GM04504 (cell line): ENCODE measurements around the gene CSMD2.
"Not testable (repeated sequence)": the region's sequence is repeated elsewhere in the genome, so short reads cannot be mapped to it uniquely, and the experiment has no call there.

Experiments used
- DNase-seq: peaks from one replicate; pipeline ENCODE4 v3.0.0-alpha.2; 2012; ENCODE audit warnings: low read depth

CSMD2 gene

DNA sequence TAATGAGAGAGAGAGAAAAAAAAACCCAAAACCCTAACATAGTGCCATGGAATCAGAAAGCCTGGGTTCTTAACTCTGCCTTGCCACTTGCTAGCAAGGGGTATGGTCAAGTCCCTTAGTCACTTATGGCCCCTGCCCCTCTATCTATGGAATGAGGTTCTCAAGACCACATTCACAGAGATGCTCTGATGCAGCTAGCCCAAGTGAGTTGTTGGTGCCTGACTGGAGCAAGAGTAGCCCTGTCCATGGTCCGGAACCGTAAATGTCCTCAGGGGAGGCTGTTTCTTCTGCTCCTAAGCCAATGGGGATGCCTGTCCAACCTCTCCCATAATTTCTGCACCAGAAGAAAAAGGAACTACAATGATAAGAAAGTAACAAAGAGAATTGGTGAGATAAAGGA lies 56.8 kb downstream of the CSMD2 start:
- no peak for DNase-seq

DNA sequence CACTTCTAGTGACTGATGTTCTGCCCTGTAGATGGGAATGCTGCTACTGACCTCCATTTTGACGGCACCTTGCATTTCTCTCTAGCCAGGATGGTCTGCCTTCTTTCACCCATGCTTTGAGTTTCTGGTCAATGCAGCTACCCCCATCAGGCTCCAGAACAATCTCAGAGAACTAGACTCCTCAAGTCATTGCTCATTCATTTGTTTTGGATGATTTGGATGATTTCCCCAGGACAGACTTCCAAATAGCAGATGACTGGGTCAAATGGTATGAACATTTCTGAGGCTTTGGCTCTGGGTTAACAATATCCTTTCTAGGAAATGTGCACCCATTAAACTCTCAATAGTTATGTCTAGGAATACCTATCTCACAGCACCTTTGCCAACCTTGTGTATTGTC lies 63.9 kb downstream of the CSMD2 start:
- DNase-seq, result peak; percentile 22

DNA sequence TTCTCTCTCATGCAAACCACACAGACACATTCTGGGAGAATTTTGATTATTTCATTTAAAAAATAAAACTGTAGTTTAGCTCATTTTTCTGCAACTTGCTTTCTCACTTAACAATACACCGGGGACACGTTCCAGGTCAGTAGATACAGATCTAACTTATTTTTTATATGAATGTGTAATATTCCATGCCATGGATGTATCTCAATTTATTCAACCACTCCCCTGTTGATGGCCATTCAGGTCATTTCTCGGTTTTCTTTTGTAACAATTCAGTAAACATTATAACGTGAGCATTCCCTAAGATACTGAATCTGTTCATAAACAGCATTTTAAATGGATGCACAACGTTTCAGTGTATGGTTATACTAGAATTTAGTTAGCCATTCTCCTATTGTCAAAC lies 64.7 kb downstream of the CSMD2 start:
- no peak for DNase-seq

GRCh38 chr1:34092399-34092798 lies 72.6 kb downstream of the CSMD2 start:
- not testable (repeated sequence) for DNase-seq

- no peak for DNase-seq
Observed at GRCh38 chr1:34089731-34090130, 75.3 kb downstream of the CSMD2 start.

- DNase-seq, result no peak
Observed at GRCh38 chr1:34087986-34088385, 77.0 kb downstream of the CSMD2 start.

- no peak for DNase-seq
Observed at GRCh38 chr1:34086561-34086960, 78.5 kb downstream of the CSMD2 start.

DNA sequence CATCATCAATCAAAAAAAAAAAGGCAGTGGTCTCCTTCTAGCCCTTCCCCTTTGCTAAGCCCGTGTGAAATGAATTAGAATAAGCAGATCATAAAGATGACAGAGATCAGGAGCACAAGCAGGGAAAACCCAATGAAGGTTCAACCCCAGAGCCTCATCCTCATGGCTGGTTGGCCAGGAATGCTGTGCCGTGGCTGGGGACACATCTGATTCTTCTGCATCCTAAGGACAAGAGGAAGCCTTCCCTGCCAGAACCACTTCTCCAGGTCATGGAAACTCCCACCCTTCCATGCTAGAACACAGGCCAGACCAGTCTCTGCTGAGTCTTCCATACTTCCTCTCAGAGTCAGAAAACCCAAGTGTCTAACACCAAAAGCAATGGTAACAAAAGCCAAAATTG lies 81.1 kb downstream of the CSMD2 start:
- DNase-seq, result no peak

- not testable (repeated sequence) for DNase-seq
Observed at GRCh38 chr1:34082085-34082670, 82.9 kb downstream of the CSMD2 start.

DNA sequence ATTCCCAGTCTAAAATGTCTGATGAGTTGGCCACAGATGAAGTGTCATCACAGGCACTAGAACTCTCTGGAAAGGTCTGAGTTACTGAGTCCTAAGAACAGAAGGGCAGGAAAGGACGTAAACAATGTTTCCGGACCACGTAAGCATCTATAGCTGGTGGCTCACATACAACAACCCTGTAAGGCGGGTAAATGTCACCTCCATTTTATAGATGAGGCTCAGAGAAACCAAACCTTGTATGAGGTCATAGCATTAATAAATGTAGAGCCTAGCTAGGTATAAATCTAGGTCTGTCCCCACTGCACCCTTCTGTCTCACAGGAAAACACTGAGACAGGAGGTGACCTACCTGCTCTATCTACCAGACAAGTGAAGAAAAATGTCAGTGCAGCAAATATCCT lies 86.6 kb downstream of the CSMD2 start:
- no peak for DNase-seq

DNA sequence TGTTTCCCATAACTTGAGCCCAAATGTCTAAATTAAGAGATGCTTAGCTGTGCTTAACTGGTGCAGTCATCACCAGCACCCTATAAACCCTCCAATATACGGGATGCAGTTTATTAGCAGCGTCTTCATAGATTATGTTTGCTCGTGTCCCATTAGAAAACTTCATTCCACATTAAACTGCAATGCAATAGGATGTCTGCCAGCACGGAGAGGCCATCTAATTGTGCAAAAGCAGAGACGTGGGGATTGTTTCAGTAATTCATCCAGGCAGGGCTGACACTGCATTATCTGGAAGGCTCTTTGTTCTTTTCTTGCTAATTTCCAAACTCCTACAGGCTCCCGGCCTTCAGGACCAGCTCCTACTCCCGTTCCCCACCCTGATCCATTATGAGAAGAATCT lies 89.5 kb downstream of the CSMD2 start:
- no peak for DNase-seq

DNA sequence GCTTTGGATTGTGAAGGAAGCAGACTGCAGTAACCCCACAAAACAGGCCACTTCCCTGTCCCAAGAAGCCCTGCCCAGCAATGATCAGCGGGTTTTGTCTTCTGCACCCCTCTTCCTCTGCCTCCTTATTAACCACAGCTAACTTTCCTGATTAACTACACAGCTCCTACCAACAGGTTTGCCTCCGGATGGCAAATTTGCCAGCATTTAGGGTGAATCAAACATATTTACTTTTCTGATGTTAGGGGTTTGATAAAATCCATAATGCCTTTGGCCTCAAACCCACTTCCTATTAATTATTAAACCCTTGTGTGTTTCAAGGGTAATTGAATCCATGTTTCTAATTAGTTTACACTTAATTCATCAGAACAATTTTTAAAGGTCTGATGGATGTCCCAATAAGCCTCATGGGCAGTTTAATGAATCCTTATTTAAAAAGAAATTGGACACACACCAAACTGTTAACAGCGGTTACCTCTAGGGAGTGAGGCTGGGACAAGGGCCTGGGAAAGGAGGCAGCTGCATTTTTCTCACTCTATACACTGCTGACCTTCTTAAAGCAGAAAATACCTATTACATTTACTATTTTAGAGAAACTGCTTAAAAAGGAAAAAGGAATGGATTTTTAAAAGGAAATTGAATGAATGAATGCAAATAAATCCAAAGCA lies 91.9 kb downstream of the CSMD2 start:
- DNase-seq, result no peak

DNA sequence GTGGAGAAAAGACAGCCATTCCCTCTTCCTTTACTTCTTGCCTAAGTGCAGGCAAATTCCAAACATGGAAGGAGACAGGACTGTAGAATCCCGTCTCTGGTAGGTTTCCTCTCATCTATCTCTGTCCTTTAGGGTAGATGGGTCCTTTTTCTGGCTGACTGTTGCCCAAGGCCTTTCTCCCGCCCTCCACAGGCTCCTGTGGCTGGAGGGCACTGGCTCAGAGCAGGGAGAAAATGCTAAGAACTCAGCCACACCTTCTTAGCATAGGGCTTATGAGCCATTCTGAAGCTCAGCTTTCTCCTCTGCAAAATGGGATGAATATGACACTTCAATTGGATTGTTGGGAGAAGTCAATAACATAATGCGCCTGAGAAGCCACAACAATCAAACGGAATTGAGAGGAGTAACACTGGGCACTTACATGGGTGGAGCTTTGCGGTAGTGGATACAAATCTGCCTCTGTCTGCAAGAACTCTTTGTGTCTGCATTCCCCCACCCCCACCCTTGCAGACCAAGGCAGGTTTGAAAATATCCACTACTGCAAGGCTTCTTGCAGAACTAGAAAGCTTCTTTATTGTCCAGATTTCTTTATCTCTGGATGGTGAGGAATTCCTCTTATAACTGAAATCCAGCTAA lies 94.7 kb downstream of the CSMD2 start:
- no peak for DNase-seq

DNA sequence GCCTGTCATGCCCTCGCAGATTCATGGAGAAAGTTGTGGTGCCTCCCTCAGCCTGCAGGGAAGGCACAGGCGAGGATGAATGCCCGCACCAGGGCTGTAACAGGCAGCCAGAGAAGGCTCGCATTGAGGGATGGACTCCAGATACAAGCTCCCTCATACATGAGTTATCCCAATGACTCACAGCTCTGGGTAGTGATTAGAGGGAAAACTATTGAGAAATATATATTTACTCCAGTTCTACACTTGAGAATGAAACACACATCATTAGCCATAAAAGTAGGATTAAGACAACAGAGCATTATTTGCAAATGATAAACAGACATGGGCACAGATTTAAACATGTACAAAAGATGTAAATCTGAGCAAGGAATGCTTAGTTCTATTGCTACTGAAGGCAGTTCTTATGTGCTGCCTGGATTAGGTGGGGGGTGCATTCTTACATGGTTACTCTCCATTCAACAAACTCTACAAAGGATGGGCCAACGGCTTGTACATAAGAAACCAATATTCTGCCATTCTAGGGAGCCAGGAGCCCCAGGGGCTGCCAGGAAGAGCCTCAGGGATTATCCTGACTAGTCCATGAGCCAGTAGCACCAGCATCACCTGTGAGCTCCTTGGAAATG lies 97.9 kb downstream of the CSMD2 start:
- DNase-seq, result peak; percentile 27

- DNase-seq, result no peak
Observed at GRCh38 chr1:34066166-34066565, 98.9 kb downstream of the CSMD2 start.

GRCh38 chr1:34065498-34065897 lies 99.5 kb downstream of the CSMD2 start:
- DNase-seq, result no peak

- DNase-seq, result no peak
Observed at GRCh38 chr1:34060901-34061415, 104.1 kb downstream of the CSMD2 start.

- no peak for DNase-seq
Observed at GRCh38 chr1:34060187-34060730, 104.8 kb downstream of the CSMD2 start.

DNA sequence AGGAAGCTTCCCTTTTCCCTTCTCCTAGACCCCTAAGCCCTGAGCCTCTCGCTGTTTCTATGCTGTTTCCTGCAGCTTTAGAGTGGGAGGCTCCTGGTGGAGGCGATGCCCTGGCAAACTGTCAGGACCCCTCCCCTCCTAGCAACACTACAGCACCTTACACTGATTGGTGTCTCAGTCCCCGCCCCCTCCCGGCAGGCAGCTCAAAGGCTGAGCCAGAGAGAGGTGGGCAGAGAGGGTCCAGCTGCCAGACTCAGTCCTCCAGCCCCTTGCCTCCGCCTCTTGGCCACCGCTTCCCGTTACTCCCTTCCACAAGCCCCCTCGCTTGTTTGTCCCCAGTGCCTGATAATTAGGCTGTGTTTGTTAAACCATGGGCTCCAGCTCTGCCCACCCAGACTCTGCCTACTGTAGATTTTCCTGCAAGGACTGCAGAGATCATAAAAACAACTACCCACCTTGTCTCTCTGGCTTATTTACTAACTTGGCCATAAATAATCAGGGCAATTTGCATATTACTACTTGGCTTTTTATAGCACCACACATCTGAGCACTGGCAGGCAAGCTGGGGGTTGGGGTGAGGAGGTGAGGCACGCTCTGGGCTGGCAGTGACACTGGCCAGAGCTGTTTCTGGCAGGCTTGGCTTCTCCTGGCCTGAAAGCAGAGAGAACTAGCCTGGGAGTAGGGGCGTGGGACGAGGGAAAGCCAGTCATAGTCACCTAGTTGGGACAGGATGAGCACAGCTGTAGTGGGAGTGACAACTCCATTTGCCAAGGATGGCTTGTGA lies 107.5 kb downstream of the CSMD2 start:
- DNase-seq, result no peak

- DNase-seq, result no peak
Observed at GRCh38 chr1:34055818-34056217, 109.2 kb downstream of the CSMD2 start.

GRCh38 chr1:34054920-34055319 lies 110.1 kb downstream of the CSMD2 start:
- no peak for DNase-seq

- DNase-seq, result no peak
Observed at GRCh38 chr1:34053660-34054059, 111.4 kb downstream of the CSMD2 start.
